H4 (cell line): ENCODE data around the gene OLA1. TPM values are rescaled to one million over a fixed set of nuclear protein-coding genes. Genes with fewer than 3 reads are reported as not detected.
"Not testable (repeated sequence)": the region's sequence is repeated elsewhere in the genome, so short reads cannot be mapped to it uniquely, and the experiment has no call there.

ENCODE experiments used
- DNase-seq: peaks from one replicate; pipeline ENCODE4 v3.0.0-alpha.2; 2015; ENCODE audit warnings: low spot score
- total RNA-seq: library from RNA; depleted of rRNA; stranded (reverse); fragments of >200 nt; shearing (Covaris generic); gene quantifications from 2 replicates; pipeline ENCODE4 v1.2.3, GENCODE V29; 2014; rRNA removed

OLA1 gene
- 97.4 and 117 TPM in 2 replicates for total RNA-seq

DNA sequence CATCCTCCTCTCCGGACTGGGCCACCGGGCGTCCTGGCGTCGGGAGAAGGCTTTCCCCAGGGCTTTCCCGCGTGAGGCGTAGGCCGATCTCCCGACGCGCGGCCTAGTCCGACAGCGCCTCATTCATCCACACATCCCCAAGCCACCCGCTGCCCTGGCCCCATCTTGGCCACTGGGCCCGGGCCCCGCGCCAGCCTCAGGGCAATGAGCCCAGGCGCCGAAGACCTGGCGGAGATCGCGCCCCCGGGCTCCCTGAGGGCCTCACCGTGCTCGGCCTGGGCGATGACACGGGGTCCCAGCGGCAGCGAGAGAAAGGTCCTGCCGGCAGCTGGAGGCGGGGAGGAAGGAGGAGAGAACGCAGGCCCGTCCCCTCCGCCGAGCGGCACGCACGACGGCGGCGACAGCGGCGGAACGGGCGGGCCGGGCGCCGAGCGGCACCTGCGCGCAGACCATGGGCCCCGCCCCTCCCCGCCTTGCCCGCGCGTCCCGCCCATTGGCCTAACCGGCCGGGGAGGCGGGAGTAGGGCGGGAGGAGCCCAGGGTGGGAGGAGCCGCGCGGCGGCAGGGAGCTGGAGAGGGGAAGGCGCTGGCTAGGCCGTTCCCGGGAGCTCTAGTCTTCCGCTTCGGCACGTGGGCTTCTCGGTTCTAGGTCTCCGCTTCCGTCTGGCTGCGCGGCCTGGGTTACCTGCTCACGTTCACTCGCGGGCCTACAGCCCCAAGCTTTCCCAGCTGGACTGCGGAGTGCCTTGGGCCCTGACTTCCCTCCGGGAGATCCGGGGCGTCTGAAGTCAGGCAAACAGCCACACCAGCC, at the start of gene OLA1:
TSS of gene OLA1 (minus strand) at position 346 of the 811 bp plus-strand sequence. CDS start 1,717 bp downstream, outside the sequence.
- peak; percentile 86 for DNase-seq

DNA sequence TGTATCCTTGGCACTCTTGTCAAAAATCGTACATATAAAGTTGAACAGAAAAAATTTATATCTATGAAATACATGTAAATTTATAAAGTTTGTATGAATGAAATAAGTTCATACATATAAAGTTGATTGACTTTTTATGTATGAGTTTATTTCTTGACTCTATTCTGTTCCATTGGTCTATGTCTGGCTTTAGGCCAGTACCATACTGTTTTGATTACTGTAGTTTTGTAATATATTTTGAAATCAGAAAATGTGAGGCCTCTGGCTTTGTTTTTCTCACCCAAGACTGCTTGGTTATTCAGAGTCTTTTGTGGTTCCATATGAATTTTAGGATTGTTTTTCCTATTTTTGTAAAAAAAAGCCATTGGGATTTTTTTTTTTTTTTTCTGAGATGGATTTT, 44.6 kb upstream of the OLA1 start:
- DNase-seq: no peak

DNA sequence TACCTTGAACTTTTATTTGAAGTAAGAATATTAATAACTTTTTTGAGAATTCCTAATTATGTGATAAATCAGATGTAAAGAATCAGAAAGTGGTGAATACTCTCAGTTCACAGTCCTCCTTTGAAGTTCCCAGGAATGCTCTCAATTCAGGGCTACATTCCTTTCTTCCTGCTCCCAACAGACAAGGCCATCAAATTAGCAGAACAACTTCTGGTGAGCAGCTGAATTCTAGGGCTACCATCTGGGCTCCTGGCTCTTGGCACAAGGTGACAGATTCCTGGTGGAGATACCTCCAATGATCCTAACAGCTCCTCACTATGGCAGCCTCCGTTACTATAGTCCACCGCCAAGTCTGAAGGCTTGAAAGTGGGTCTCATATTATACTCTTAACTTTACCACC, 37.8 kb upstream of the OLA1 start:
- no peak for DNase-seq

DNA sequence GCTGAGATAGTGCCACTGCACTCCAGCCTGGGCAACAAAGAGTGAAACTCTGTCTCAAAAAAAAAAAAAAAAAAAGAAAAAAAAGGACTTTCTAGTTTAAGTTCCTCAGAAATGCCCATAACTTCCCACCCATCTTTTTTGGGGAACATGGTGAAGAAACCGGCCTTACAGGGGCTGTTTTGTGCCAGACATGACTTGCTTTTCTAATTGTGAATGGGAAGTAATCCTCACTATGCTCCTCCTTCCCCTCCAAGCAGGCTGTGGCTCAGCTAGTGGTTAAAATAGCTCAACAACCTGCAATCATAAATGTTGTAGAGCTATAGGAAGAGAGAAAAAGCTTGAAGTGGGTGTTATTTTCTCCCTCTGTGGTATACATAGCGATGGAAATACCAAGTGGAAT, 34.1 kb upstream of the OLA1 start:
- no peak for DNase-seq

DNA sequence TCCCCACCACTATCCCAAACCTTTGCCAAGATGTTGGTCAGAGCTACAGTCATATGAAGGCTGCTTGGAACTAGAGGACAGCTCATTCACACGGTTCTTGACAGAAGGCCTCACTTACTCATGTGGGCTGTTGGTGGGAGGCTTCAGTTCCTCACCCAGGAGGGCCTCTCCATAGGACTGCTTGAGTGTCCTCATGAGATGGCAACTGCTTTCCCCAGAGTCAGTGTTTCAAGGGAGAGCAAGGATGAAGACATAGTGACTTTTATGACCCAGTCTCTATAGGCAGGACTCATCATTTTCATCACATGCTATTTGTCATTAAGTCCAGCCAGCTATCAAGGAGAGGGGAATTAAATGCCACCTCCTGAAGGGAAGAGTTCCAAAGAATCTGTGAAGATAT, 33.4 kb upstream of the OLA1 start:
- no peak for DNase-seq

DNA sequence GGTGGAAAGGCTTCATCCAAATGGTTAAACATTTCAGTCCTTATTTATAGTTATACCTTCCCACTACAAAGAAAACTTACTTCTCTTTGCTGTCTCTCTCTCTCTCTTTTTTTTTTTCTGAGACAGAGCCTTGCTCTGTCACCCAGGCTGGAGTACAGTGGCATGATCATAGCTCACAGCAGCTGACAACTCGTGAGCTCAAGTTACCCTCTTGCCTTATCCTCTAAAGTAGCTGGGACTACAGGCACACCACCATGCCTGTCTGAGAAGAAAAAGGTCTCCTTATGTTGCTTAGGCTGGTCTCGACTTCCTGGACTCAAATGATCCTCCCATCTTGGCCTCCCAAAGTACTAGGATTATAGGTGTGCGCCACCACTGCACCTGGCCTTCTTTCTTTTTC, 32.3 kb upstream of the OLA1 start:
- no peak for DNase-seq

DNA sequence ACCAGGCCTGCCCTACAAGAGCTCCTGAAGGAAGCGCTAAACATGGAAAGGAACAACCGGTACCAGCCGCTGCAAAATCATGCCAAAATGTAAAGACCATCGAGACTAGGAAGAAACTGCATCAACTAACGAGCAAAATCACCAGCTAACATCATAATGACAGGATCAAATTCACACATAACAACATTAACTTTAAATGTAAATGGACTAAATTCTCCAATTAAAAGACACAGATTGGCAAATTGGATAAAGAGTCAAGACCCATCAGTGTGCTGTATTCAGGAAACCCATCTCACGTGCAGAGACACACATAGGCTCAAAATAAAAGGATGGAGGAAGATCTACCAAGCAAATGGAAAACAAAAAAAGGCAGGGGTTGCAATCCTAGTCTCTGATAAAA, 21.9 kb upstream of the OLA1 start:
- DNase-seq: not testable (repeated sequence)

DNA sequence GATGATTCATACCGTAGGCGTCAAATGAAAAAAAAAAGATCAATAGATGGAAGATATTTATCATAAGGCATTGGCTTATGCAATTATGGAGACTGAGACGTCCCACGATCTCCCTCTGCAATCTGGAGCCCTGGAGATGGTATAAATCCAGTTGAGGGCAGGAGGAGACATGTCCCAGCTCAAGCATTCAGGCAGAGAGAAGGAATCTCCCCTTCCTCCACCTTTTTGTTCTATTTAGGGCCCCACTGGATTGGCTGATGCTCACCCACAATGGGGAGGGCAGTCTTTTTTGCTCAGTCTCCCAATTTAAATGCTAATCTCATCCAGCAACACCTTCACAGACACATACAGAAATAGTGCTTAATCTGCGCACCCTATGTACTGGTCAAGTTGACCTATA, 18.0 kb upstream of the OLA1 start:
- DNase-seq: no peak

DNA sequence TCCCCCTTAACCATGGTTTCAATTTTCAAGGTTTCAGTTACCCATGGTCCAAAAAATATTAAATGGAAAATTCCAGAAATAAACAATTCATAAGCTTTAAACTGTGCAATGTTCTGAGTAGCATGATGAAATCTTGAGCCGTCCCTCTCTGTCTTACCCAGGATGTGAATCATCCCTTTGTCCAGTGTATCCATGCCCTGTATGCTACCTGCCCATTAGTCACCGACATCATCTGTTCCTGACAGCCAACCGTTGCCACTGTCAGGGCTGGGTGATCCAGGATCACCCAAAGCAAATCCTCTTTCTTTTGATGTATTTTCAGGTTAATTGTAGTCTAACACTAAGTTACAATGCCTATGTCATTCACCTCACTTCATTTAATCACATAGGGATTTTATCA, 15.7 kb upstream of the OLA1 start:
- peak; percentile 74 for DNase-seq

DNA sequence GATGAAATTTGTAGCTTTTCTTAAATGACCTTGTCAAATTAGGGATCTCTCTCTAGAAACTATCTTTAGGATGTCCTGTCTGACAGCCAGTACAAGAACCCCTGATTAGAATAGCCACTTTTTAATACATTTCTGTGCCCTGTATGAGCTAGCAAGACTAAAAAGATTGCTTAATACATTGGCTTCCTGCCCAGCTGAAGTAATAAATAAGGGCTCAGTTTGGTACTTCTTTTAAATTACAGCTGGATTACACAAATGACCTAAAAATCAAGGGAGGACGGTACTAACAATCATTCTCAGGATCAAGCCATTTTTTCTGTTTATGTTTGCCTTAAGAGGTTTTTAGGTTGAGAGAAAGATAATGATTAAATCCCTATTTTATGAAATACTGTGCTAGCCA, 11.6 kb upstream of the OLA1 start:
- peak; percentile 42 for DNase-seq

DNA sequence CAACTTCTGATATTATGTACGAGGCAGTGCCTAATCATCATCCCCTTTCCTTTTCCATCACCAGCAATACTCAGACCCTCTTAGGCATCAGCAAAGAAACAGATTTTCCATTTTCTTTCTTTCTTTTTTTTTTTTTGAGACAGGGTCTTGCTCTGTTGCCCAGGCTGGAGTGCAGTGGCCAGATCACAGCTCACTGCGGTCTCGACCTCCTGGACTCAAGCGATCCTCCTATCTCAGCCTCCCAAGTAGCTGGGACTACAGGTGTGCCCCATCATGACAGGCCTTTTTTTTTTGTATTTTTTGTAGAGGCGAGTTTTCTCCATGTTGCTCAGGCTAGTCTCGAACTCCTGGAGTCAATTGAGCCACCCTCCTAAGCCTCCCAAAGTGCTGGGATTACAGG, 5.9 kb upstream of the OLA1 start:
- no peak for DNase-seq

DNA sequence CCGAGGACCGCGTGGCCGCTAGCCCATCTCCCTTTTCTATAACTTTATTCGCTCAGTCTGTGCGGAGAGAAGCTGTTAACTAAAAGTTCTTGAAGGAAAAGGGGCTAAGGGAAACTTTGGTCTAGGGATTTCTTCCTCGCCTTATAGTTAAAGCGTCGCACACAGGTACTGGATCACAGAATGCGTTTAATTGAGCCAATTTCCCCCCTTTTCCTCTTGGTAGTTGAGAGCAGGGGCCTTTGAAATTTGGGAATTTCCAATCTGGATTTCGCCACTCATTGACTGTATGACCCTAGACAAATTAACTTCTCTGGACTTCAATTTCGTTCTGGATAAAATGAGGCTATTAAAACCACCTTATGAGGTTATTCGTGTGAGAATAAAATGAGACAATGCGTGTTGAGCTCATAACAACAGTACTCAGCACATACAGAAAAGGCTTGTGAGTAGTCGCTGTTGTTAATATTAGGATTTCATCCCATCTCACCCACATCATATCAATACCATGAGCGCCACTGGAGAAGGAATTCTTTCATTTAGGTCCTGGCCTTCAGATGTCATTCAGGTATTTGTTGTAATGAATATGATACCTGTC, 763 bp upstream of the OLA1 start:
- no peak for DNase-seq

DNA sequence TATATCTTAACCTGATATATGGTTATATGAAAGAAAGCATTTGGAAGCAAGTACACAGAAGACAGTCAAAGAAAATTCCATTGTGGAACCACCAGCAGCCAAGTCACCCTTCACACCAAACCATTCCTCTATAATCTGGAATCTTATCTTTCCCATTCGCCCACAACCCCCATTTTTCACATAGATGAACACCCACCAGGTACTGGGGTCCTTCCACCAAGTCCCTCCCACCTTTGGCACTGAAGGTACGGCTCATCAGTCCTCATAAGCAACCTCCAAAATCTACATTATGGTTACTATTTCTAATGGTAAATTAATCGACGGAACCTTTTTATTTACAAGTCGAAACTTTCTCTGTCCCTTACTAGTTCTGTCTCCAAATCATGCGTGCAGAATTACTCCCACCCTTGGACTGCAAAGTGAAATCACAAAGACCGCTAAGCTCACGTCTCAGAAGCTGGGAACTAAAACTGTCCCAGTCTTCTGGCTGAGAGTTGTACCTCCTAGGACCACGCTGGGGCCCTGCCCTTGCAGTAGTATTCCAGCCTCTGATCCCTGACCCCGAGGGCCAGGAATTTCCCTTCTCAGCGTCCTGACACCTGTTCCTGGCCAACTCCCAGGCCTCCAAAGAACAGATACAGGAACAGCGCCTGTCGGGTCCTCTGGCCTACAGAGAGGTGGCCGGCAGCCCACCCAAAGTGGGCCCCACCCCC, 702 bp downstream of the OLA1 start:
- DNase-seq: no peak

DNA sequence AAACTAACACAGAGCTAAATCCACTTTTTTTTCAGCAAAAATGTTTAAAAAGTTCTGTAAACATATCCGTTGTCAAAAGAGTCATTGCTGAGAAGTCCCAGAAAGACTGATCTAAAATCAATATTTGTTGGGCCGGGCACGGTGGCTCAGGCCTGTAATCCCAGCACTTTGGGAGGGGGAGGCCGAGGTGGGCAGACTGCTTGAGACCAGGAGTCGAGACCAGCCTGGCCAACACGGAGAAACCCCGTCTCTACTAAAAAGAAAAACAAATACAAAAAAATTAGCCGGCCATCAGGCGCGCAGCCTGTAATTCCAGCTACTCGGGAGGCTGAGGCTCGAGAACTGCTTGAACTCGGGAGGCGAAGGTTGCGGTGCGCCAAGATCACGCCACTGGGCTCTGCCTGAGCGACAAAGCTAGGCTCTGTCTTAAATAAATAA, 1.4 kb downstream of the OLA1 start:
- DNase-seq: no peak

DNA sequence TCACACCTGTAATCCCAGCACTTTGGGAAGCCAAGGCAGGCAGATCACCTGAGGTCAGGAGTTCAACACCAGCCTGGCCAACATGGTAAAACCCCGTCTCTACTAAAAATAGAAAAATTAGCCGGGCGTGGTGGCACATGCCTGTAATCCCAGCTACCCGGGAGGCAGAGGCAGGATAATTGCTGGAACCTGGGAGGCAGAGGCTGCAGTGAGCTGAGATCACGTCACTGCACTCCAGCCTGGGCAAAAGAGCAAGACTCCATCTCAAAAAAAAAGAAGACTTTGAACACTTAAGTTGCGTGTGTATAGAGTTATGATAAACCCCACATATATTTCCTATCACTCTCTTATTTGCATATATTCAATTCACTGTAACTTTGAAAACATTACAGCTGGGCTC, 2.7 kb downstream of the OLA1 start:
- DNase-seq: not testable (repeated sequence)

DNA sequence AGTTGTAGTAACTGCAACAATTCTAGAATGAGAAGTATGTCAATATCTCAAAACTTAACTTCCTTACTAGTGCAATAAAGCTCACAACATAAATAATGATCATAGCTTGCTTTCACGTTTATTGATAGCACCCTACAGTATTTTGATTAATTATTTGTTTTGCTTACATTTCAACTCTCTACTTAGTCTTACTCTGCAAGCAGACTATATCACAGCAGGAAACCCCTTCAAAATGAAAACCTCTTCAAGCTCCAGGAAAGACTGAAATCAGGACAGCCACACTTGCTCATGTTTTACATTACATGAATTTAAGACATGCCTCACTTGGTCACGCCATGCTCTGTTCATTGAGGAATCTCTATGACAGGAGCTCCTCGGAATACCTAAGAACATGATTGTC, 3.3 kb downstream of the OLA1 start:
- no peak for DNase-seq

DNA sequence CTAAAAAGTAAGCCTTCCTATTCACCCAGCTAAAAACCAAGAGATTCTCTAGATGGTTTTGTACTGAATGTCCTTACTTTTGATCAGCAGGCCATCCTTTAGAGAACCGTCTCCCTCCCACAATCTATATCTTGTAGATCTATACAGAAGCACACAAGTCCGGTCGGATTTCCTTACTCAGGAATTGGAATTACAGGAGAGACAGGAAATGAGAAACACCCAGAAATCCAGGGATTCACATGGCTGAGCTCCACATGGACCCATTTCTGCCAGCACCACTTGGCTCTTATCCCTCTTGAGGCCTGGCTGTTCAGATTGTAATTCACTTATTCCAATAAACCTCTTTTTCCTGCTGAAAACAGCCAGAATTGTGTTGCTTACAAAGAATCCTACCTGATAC, 4.5 kb downstream of the OLA1 start:
- no peak for DNase-seq

DNA sequence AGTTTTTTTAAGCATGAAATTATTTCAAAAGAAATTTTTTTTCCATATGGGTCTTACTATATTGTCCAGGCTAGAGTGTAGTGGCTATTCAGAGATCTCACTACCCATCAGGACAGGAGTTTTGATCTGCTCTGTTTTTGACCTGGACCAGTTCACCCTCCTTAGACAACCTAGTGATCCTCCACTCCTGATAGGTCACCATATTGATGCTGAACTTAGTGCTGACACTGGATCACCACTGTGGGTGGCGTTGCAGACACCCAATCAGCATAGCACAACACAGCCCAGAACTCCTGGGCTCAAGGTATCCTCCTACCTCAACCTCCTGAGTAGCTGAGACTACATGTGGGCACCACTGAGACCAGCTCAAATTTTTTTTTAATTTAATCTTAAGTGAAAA, 8.2 kb downstream of the OLA1 start:
- no peak for DNase-seq

DNA sequence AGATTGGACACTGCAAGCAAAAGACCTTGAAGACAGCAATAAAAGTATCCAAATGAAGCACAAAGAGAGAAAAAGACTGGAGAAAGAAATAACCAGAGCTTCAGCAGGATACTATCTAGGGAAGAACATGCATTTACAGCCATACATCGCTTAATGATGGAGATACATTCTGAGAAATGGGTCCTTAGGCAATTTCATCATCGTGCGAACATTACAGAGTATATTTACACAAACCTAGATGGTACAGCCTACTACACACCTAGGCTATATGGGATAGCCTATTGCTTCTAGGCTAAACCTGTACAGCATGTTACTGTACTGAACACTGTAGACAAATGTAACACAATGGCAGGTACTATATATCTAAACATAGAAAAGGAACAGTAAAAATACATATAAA, 11.9 kb downstream of the OLA1 start:
- no peak for DNase-seq

DNA sequence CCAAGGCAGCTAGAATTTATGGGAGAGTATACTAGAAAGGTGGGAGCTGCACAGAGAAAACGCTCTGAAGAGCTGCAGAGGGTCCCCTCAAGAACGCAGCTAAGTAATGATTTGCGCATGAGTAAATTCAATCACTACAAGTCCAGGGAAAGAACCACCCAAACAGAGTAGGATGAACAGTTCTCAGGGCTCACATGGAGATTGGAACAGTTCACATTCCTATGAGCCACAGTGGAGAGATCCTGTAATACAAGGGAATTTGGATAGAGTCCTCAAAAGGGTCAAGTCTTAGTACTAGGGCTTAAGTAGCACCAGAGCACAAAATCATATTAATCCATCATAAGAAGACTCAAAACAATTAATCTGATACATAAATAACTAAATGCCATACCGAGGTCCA, 12.7 kb downstream of the OLA1 start:
- DNase-seq: no peak

DNA sequence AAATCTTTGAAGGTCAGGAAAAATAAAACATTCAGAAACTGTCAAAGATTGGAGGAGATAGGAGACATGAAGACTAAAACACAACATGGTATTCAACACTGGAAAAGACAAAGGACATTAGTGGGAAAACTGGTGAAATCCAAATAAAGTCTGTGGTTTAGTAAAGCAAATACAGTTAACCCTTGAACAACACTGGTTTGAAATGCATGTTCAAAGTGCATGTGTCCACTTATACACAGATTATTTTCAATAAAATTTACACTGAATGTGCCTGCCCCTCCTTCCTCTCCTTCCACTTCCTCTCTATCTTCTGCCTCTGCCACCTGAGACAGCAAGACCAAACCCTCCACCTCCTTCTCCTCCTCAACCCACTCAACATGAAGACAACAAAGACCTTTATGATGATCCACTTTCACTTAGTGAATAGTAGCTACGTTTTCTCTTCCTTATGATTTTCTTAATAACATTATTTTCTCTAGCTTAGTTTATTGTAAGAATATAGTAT, 14.5 kb downstream of the OLA1 start:
- no peak for DNase-seq

DNA sequence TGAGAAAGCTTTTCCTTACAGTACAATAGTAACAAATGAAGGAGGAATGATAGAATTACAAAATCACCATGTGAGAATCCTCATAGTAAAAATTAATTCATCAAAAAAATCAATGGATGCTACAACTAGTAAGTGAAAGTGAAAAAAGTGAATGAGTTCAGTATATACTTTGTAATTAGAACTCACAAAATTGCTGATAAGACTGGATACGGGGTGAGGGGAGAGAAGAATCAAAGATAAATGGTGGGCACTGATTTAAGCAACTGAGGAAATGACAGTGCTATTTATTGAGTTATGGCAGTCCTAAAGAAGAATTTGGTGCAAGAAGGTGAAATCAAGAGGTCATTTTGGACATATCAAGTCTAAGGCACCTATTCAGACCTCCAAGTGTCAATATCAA, 20.6 kb downstream of the OLA1 start:
- no peak for DNase-seq
